Femur (tissue), 1 donor: ENCODE data around the gene GALM.
"Not testable (repeated sequence)": the region's sequence is repeated elsewhere in the genome, so short reads cannot be mapped to it uniquely, and the experiment has no call there.

ENCODE experiments used
- DNase-seq: peaks from one replicate; pipeline ENCODE4 v3.0.0-alpha.2; 2017

GALM gene

GRCh38 chr2:38713338-38713737, 47.4 kb downstream of the GALM start:
- DNase-seq = no peak

GRCh38 chr2:38714941-38715340, 49.0 kb downstream of the GALM start:
- DNase-seq = not testable (repeated sequence)

- no peak for DNase-seq
Measured at GRCh38 chr2:38716185-38716584, 50.3 kb downstream of the GALM start.

GRCh38 chr2:38718601-38719000, 52.7 kb downstream of the GALM start:
- DNase-seq = no peak

GRCh38 chr2:38719706-38720105, 53.8 kb downstream of the GALM start:
- no peak for DNase-seq

GRCh38 chr2:38720613-38721241, 54.8 kb downstream of the GALM start:
- peak; percentile 88 for DNase-seq

GRCh38 chr2:38722271-38723061, 56.6 kb downstream of the GALM start:
- DNase-seq = no peak

- peak; percentile 51 for DNase-seq
Measured at GRCh38 chr2:38723173-38723572, 57.3 kb downstream of the GALM start.

- no peak for DNase-seq
Measured at GRCh38 chr2:38727661-38728060, 61.7 kb downstream of the GALM start.

- DNase-seq = no peak
Measured at GRCh38 chr2:38728694-38729093, 62.8 kb downstream of the GALM start.

GRCh38 chr2:38731090-38731489, 65.2 kb downstream of the GALM start:
- DNase-seq = no peak

GRCh38 chr2:38731684-38732221, 65.8 kb downstream of the GALM start:
- DNase-seq = no peak

- no peak for DNase-seq
Measured at GRCh38 chr2:38733300-38733971, 67.5 kb downstream of the GALM start.

GRCh38 chr2:38734299-38735058, 68.6 kb downstream of the GALM start:
- DNase-seq = no peak

GRCh38 chr2:38735999-38736320, 70.0 kb downstream of the GALM start:
- no peak for DNase-seq

GRCh38 chr2:38737000-38737698, 71.2 kb downstream of the GALM start:
- DNase-seq = peak; percentile 37

- DNase-seq = no peak
Measured at GRCh38 chr2:38737925-38738324, 72.0 kb downstream of the GALM start.

GRCh38 chr2:38739524-38739923, 73.6 kb downstream of the GALM start:
- DNase-seq = no peak

GRCh38 chr2:38740851-38741731, 75.2 kb downstream of the GALM start:
- no peak for DNase-seq

GRCh38 chr2:38742797-38743559, 77.1 kb downstream of the GALM start:
- DNase-seq = no peak
